Omental fat pad (tissue), 4 donors: ENCODE results near the gene RBP5. TPM values are rescaled to one million over a fixed set of nuclear protein-coding genes. Genes with fewer than 3 reads are reported as not detected.
A peak's percentile ranks its signal among the peaks of the same experiment; 100 is the strongest.

Experiments
- ATAC-seq: fragments of 150-250 bp; one replicate; pipeline ENCODE4 v1.9.1; 2016; ENCODE audit warnings: mild to moderate bottlenecking, moderate library complexity; ENCODE audit not compliant: low FRiP score
- DNase-seq: peaks from one replicate; pipeline ENCODE4 v3.0.0-alpha.2; 2019; ENCODE audit warnings: low spot score
- CTCF ChIP-seq, 3 donors: fragments of 450-650 bp; IDR thresholded peaks; one replicate each; pipeline ENCODE4 v1.5.1; 2016 to 2017; ENCODE audit warnings: antibody characterized with exemption in 3 of 3, mild to moderate bottlenecking in 3 of 3, moderate library complexity in 2 of 3
- total RNA-seq, 4 donors: library from RNA; depleted of rRNA; stranded (reverse); fragments of >200 nt; gene quantifications; one replicate each; pipeline ENCODE4 v1.1.0, GENCODE V29; 2016

RBP5 gene
- total RNA-seq, 4 donors from 2014 or later: 1.0 to 3.0 (median 1.9) TPM

GRCh38 chr12:7125632-7126227 is 3.0 kb downstream of the RBP5 start:
- no peak for ATAC-seq
- no peak for TF ChIP-seq CTCF (IDR thresholded peaks at IDR 0.05)
- DNase-seq: no peak

DNA sequence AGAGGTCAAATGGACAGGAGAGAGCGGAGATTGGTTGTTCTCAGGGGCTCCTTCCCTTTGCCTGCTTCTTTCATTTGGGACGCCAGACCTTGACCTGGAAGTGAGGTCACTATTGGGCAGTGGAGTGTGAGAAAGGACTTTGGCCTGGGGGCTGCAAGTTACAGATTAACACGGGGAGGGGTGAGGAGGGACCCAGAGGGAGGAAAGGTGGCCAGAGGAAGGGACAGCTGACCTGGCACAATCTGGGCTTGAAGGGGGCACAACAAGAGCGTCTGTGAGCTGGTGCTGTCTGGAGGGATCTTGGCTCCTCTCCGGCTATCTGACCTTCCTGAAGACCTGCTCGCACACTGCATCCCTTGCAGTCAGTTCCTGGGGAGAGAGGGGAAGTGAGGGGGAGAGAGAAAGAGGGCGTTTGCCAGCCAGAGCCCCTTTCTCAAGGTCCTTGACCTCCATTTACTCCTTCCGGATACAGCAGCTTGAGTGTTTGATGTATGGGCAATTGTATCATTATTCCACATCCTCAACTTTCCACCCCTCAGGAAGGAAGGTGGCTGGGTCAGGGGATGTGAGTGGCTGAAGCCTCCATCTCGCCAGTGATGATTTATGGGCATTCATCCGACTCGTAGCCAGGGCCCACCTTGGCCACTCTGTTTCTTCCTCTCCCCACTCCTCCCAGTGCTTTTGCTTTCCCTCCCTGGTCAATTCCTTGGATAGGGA is 4.7 kb downstream of the RBP5 start:
- no peak for DNase-seq
- no peak for TF ChIP-seq CTCF (IDR thresholded peaks at IDR 0.05)
- ATAC-seq: no peak

DNA sequence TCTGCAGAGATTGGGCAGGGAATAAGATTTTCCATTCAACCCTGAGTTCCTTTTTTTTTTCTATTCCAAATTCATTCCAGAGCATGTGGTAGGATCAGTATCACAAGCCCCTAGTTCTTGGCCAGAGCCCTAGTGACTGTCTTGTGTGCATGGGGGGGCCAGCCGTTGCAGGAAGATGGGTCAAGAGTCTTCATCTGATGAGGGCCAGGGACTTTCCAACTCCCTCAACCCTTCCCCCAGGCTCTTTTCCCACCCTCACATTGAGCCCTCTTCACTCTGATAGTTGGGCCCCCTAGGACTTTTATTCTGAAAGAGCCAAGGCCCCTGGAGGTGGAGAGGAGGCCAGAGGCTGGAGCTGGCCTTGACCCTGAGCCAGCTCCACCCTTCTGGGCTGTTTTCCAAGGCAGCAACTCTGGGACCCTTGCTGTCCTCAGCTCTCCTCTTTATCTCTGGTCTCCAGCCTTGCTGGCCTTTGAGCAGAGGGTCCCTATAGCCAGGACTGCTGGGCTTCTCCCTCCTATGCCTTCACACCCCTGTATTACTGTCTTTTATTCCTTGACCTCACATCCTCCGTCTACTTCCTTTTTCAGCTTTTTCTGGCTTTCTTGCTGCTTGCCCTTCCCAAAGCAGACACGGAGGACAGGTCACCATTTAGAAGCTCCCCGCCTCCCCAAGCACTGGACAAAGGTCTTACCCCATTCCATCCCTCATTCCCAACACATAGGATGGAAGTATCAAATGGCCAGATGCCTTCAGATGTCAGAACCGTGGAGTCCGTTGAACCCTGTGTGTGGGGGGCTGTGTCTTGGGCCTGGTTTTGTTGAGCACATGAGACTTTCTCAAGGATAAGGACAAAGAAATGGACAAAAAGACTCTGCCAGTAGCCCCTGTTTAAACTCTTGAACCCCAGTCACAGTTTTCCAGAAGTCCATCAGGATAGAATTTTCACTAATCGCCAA is 5.6 kb downstream of the RBP5 start:
- DNase-seq (peak; percentile 19), ATAC-seq (no peak)
- no peak for TF ChIP-seq CTCF (IDR thresholded peaks at IDR 0.05)

- TF ChIP-seq CTCF (IDR thresholded peaks at IDR 0.05): no peak
- DNase-seq (no peak), ATAC-seq (no peak)
Observed at GRCh38 chr12:7121324-7121723, 7.4 kb downstream of the RBP5 start.

DNA sequence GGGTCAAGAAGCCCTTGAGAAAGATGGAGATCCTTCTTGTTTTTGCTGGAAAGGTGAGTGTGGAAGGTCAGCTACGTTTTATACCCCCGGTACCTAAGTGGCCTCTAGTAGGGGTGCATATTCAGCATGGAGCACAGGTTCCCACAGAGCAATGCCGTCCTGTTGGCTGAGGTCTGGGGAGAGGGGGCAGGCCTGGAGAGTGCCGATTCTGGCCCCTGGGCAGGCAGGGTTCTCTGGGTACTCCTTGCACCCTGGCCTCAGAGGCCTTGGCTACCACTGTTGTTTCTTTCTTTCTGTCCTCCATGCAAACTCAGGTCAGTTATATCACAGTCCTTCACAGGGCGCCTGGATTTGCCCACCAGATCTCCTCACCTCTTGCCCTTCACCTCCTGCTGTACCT is 8.5 kb downstream of the RBP5 start:
- ATAC-seq (no peak), DNase-seq (no peak)
- TF ChIP-seq CTCF (IDR thresholded peaks at IDR 0.05): no peak

DNA sequence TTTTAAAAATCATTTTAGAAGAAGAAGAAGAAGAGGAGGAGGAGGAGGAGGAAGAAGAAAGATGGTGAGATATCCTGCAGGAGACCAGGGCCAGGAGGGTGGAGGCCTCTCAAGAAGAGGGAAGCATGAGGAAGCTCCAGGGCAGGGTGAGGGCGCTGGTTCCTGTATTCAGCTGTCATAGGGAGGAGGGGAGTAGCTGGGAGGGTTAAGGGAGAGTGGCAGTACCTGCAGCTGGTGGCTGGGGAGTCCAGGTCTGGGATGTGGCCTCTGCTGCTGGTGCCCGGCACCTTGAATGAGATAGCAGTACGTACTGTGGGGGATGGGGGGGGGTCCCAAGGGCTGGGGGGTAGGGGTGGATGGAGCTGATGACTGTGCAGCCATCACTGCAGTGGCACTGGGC is 9.8 kb downstream of the RBP5 start:
- no peak for TF ChIP-seq CTCF (IDR thresholded peaks at IDR 0.05)
- DNase-seq: no peak
- ATAC-seq: no peak
